Coronary artery (tissue), 2 donors: ENCODE results near the gene CORO7.

Experiments
- DNase-seq: peaks from one replicate; pipeline ENCODE4 v3.0.0-alpha.2; 2017; ENCODE audit warnings: low spot score
- H3K27ac ChIP-seq, 2 donors: fragments of 200-600 bp; sonication (generic); one replicate each; pipeline ENCODE4 v1.5.1; 2016 to 2019
- H3K4me3 ChIP-seq: fragments of 200-600 bp; sonication (generic); 2 replicates; pipeline ENCODE4 v1.5.1; 2016; ENCODE audit warnings: mild to moderate bottlenecking, moderate library complexity
- CTCF ChIP-seq: fragments of 200-600 bp; sonication (generic); IDR thresholded peaks from one replicate; pipeline ENCODE4 v1.5.1; 2019; ENCODE audit warnings: antibody characterized with exemption

CORO7 gene

GRCh38 chr16:4386951-4387565, 29.3 kb downstream of the CORO7 start:
- Histone ChIP-seq H3K27ac (peak overlapping the region; percentile 94 to 98), H3K4me3 (peak overlapping the region; percentile 47)
- peak; percentile 73 for DNase-seq
- no peak for TF ChIP-seq CTCF

GRCh38 chr16:4386451-4386805, 30.0 kb downstream of the CORO7 start:
- DNase-seq, result peak; percentile 81
- Histone ChIP-seq H3K27ac (peak overlapping the region; percentile 94 to 98), H3K4me3 (peak overlapping the region; percentile 47)
- no peak for TF ChIP-seq CTCF

GRCh38 chr16:4385789-4386450, 30.5 kb downstream of the CORO7 start:
- Histone ChIP-seq H3K4me3 (peak overlapping the region; percentile 47), H3K27ac (peak overlapping the region; percentile 94 to 98)
- DNase-seq, result peak; percentile 77
- TF ChIP-seq CTCF, result no peak

- peak overlapping the region; percentile 94 to 98 for H3K27ac ChIP-seq
- DNase-seq, result no peak
These were observed 31.2 kb downstream of the CORO7 start for GRCh38 chr16:4385066-4385788.

GRCh38 chr16:4384509-4384942, 31.9 kb downstream of the CORO7 start:
- Histone ChIP-seq H3K27ac (peak overlapping the region; percentile 94 to 98), H3K4me3 (peak overlapping the region; percentile 12)
- no peak for TF ChIP-seq CTCF
- no peak for DNase-seq

More at GRCh38 chr16:4385066-4385788, 31.2 kb downstream of the CORO7 start:
- peak overlapping the region; percentile 9 for H3K4me3 ChIP-seq
- TF ChIP-seq CTCF, result no peak

- DNase-seq, result no peak
- peak overlapping the region; percentile 94 to 98 for H3K27ac ChIP-seq
- no peak for TF ChIP-seq CTCF
- H3K4me3 ChIP-seq, result peak overlapping the region; percentile 12
These were observed 32.6 kb downstream of the CORO7 start for GRCh38 chr16:4383591-4384444.
